Heart right ventricle (tissue), 16 donors: ENCODE measurements around the gene ANKEF1. TPM values are rescaled to one million over a fixed set of nuclear protein-coding genes. Genes with fewer than 3 reads are reported as not detected.

Experiments
- ATAC-seq, 8 donors: fragments of 200-7000 bp; cut with Tn5 transposase; one replicate each; pipeline ENCODE4 v1.9.1; 2020; ENCODE audit warnings: mild to moderate bottlenecking in 8 of 8, moderate library complexity in 8 of 8, moderate number of reproducible peaks in 1 of 8
- DNase-seq, 2 donors: peaks; one replicate each; pipeline ENCODE4 v3.0.0-alpha.2; 2020
- H3K27ac ChIP-seq, 10 donors: fragments of 200-600 bp; sonication (generic) in 2 of 10; one replicate each; pipeline versions ENCODE4 v1.5.0 to v1.8.0; 2020 to 2022; ENCODE audit warnings: mild to moderate bottlenecking in 3 of 10
- H3K27me3 ChIP-seq, 7 donors: fragments of 200-600 bp; one replicate each; pipeline ENCODE4 v1.8.0; 2021 to 2022; ENCODE audit warnings: mild to moderate bottlenecking in 2 of 7
- H3K36me3 ChIP-seq, 9 donors: fragments of 200-600 bp; sonication (generic) in 1 of 9; one replicate each; pipeline versions ENCODE4 v1.5.0 to v1.8.0; 2020 to 2022; ENCODE audit warnings: mild to moderate bottlenecking in 2 of 9
- H3K4me1 ChIP-seq, 9 donors: fragments of 200-600 bp; sonication (generic) in 1 of 9; one replicate each; pipeline versions ENCODE4 v1.5.0 to v1.8.0; 2020 to 2022; ENCODE audit warnings: mild to moderate bottlenecking in 4 of 9
- H3K4me3 ChIP-seq, 10 donors: fragments of 200-600 bp; sonication (generic) in 2 of 10; one replicate each; pipeline versions ENCODE4 v1.5.0 to v1.8.0; 2020 to 2022; ENCODE audit warnings: mild to moderate bottlenecking in 7 of 10, moderate library complexity in 2 of 10
- H3K9me3 ChIP-seq, 11 donors: fragments of 200-600 bp in 10 of 11; sonication (generic) in 2 of 11; one replicate each; pipeline versions ENCODE4 v1.5.0 to v1.8.0; 2013 to 2022; ENCODE audit warnings: mild to moderate bottlenecking in 2 of 11, control low read depth in 1 of 11, moderate library complexity in 1 of 11
- CTCF ChIP-seq, 9 donors: fragments of 200-600 bp; sonication (generic) in 2 of 9; IDR thresholded peaks; one replicate each; pipeline versions ENCODE4 v1.5.0 to v1.8.0; 2021 to 2022; ENCODE audit warnings: antibody characterized with exemption in 9 of 9, mild to moderate bottlenecking in 5 of 9, moderate library complexity in 1 of 9
- WGBS, 2 donors: extraction: QIAGEN DNeasy Blood & Tissue Kit; methylation state at CpG; one replicate each; pipeline ENCODE4 v1.1.7; 2013; ENCODE audit warnings: inconsistent platforms in 1 of 2; 5-methylcytosine and 5-hydroxymethylcytosine counted together
- intact Hi-C, 10 donors: fragments of 100-400 bp; cut with DNase I; formaldehyde crosslinking; loops; one replicate each; pipeline versions ENCODE4 v1.11.1 to v1.14.2; 2022
- polyA plus RNA-seq, 2 donors: library from polyadenylated mRNA; stranded (reverse); fragments of 200-250 nt; gene quantifications; one replicate each; pipeline ENCODE4 v1.2.3, GENCODE V29; 2013
- total RNA-seq, 10 donors: library from RNA; stranded (reverse); fragmentation: NEBNext Ultra II Directional in 3 of 10; extraction: Animal tissue kit (Norgen Biotek cat#: 25700) in 3 of 10; gene quantifications; one replicate each; pipeline versions ENCODE4 v1.2.1 to v1.2.4, GENCODE V29; 2021 to 2023
- donor health status: Arrhythmogenic right ventricular cardiomyopathy.
- donor health status: ischemic (EF 13 %, LVEDD 7.1; RV severe dilation, severe dysfunction).
- donor health status: healthy with polysubstance abuse.
- donor health status: DM: no; HTN: yes; CAD: no.
- donor health status: DM: no; HTN: no; CAD: no.
- donor health status: ischemic (EF 25% LVEDD 6.9; RV normal size, moderate dysfunction).
- donor health status: ischemic (EF 25% LVEDD 5.7; RV mildly dilated, moderate dysfunction).
- donor health status: healthy.
- donor health status: DM: yes; HTN: yes; CAD: no.
- donor health status: Ischemic cardiomyopathy.
- donor health status: ischemic (EF 35%, LVEDD 5.7; RV mildly dilated, moderate dysfunction).
- donor health status: nonischemic (EF 11% LVEDD 7.7; RV severe dilation, severe dysfunction).
- donor health status: DM: yes; HTN: yes; CAD: no.
- donor health status: PGD.
- donor health status: ischemic (EF 29% LVEDD 5.4; RV normal size, mild dysfunction).
- donor health status: nonischemic (EF 23%, LVEDD 6.1; RV moderate dilation, normal function).

Gene ANKEF1
- total and polyA plus RNA-seq, 12 donors = 0.37 to 2.1 (median 1.6) TPM

GRCh38 chr20:10067321-10067720 is 32.5 kb downstream of the ANKEF1 start:
- ATAC-seq (no peak), DNase-seq (no peak)
- Histone ChIP-seq H3K36me3 (no peaks in the 10 kb centered on the region), H3K4me1 (no peaks in the 10 kb centered on the region), H3K27me3 (peaks cover 0 to 9% (median 0%) of the 10 kb centered on the region in 7 donors), H3K9me3 (no peaks in the 10 kb centered on the region), H3K27ac (no peak overlapping the region), H3K4me3 (no peak overlapping the region)
- 70 to 72% methylated on average over 2 of the region's 2 CpGs for WGBS, 2 donors
- intact Hi-C loops = loop anchor here in 1 of 10 donors (10.0 kb wide), 1 partner anchor 53 kb away; no protein-coding TSS in a partner anchor
- TF ChIP-seq CTCF (IDR thresholded peaks at IDR 0.05) = no peak

- intact Hi-C loops = no loop called here
- H3K27ac ChIP-seq = peak overlapping the region in 1 of 10 donors; percentile 42
- 32 to 42% methylated on average over 2 of the region's 2 CpGs for WGBS, 2 donors
Observed at GRCh38 chr20:10074513-10074912, 39.7 kb downstream of the ANKEF1 start.

GRCh38 chr20:10075606-10076005 is 40.8 kb downstream of the ANKEF1 start:
- TF ChIP-seq CTCF (IDR thresholded peaks at IDR 0.05) = no peak
- Histone ChIP-seq H3K27ac (peak overlapping the region in 4 of 10 donors; percentile 23 to 75 (median 44)), H3K4me3 (no peak overlapping the region), H3K36me3 (no peaks in the 10 kb centered on the region), H3K9me3 (no peaks in the 10 kb centered on the region), H3K4me1 (peaks cover 0 to 41% (median 23%) of the 10 kb centered on the region in 9 donors), H3K27me3 (peaks cover 0 to 11% (median 0%) of the 10 kb centered on the region in 7 donors)
- intact Hi-C loops = no loop called here
- DNase-seq (no peak), ATAC-seq (no peak)
- WGBS, 2 donors = 40 to 43% methylated on average over 2 of the region's 2 CpGs

More at GRCh38 chr20:10074513-10074912, 39.7 kb downstream of the ANKEF1 start:
- DNase-seq (no peak), ATAC-seq (peak in 2 of 8 donors; percentile 44 to 64)
- TF ChIP-seq CTCF (IDR thresholded peaks at IDR 0.05) = no peak
- no peak overlapping the region for H3K4me3 ChIP-seq
- no peaks in the 10 kb centered on the region for H3K9me3 ChIP-seq
- peaks cover 0 to 12% (median 0%) of the 10 kb centered on the region in 7 donors for H3K27me3 ChIP-seq
- H3K4me1 ChIP-seq = peaks cover 0 to 41% (median 23%) of the 10 kb centered on the region in 9 donors
- H3K36me3 ChIP-seq = no peaks in the 10 kb centered on the region

GRCh38 chr20:10076126-10077080 is 41.6 kb downstream of the ANKEF1 start:
- peaks cover 0 to 10% (median 0%) of the 10 kb centered on the region in 7 donors for H3K27me3 ChIP-seq
- H3K4me3 ChIP-seq = no peak overlapping the region
- ATAC-seq (peak in 7 of 8 donors; percentile 23 to 74 (median 61)), DNase-seq (no peak)
- no peak for TF ChIP-seq CTCF (IDR thresholded peaks at IDR 0.05)
- intact Hi-C loops = no loop called here
- no peaks in the 10 kb centered on the region for H3K9me3 ChIP-seq
- H3K4me1 ChIP-seq = peaks cover 0 to 41% (median 23%) of the 10 kb centered on the region in 9 donors
- no peaks in the 10 kb centered on the region for H3K36me3 ChIP-seq
- WGBS, 2 donors = 63 to 68% methylated on average over 5 of the region's 5 CpGs
- peak overlapping the region in 8 of 10 donors; percentile 23 to 75 (median 64) for H3K27ac ChIP-seq
